GM21825 (cell line): Measurements from ENCODE around the gene LTBP1.

Source experiments
- ATAC-seq: cut with Tn5 transposase; IDR thresholded peaks from one replicate; pipeline ENCODE4 v1.9.1; 2021; ENCODE audit warnings: mild to moderate bottlenecking, moderate library complexity; ENCODE audit not compliant: unreplicated experiment

LTBP1 gene

DNA sequence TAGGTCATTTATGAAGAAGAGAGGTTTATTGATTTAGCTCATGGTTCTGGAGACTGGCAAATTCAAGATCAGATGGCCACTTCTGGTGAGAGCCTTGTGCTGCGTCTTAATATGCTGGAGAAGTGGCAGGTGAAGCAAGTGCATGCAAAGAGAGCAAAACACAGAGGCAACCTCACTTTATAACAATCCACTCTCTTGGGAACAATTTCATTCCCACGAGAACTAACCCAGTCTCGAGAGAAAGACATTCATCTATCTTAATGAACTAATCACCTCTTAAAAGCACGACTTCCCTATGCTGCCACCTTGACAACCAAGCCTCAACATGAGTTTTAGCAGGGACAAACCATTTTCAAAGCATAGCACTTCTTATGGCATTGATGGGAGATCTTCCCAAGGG, 343.2 kb downstream of the LTBP1 start:
- ATAC-seq = no peak

DNA sequence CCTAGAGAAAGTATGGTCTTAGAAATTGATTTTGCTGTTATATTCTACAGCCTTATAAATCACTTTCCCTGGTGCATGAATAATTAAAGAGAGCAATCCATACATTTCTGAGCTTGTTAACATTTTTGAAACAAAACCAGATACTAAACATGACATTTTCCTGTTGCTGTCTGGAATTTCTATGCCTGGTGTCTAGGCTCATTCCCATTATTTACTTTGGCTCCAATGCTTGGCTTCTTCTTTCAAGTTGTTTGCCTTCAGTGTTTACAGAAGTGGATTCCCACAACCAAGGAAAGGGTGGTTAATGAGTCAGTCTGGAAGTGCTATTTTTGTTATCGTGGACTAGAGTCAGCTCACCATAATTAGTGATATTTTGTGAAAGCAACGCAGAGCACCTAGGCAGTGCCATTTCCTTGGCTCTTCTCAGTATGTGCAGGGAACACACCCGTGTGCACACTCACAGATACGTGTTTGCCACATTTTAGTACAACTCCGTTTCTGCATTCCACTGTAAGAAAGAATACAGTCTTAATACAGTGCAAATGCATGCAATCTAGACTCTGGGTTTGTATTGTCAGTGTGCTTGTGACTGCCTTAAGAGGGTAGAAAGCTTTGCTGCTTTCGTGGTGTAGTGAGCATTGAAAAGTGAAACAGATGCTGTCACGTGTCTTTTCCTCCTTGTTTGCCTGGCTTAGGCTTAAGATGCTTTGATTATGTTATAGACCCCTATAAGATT, 344.7 kb downstream of the LTBP1 start:
- ATAC-seq = no peak

DNA sequence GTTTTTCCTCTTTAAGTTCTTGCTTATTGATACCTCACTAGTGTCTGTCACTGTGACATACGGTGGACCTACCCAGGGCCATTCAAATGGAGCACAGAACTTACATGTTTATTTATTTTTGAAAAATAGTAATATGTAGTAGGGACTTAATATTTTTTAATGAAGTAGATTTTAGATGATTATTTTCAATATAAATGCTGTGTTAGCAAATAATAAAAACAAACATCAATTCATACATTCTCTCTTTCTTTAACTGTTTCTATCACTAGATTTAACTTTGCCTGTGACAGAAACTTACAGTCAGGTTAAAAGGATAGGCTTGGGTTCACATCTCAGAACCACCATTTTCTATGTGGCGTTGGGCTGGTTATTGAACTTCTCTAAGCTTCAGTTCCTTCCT, 345.3 kb downstream of the LTBP1 start:
- no peak for ATAC-seq

DNA sequence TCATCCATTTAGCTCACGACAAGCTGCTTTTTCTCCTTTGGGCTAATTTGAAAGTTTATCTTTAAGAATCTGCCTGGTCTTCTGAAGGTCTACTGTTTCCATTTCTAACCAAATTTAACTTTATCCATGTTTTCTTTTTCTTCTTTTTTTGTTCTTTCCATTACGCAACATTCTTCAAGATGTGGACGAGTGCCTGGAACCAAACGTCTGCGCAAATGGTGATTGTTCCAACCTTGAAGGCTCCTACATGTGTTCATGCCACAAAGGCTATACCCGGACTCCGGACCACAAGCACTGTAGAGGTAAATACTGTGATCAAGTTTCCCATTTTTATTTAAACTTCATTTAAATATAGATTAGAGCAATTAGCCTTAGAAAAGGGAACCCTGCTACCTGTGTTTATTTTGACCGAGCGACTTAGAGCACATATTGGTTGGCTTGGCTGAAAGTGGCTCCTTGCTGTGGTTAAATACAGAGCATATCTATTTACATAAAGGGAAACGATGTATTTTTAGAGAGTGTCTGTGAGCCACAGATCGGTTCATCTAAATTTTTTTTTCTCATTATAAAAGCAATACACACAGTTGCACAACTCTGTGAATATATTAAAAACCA, 346.3 kb downstream of the LTBP1 start:
- no peak for ATAC-seq

DNA sequence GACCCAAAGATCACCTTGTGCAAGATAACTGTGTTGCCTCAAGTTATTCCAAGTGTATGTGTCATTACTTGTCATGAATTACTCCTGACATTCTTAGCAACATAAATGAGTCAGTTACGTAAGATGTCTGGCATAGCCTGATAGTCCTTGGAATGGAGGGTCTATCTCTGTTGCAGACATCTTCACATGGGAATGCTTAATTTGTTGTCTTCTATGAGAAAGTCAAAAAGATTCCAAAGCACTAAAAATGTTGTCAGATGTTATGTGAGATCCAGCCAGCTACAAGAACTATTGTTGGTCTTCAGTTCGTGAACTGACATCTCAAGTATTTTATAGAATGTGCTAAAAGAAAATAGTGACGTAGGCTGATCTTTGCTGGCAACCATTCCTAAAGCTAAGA, 351.5 kb downstream of the LTBP1 start:
- ATAC-seq = no peak

DNA sequence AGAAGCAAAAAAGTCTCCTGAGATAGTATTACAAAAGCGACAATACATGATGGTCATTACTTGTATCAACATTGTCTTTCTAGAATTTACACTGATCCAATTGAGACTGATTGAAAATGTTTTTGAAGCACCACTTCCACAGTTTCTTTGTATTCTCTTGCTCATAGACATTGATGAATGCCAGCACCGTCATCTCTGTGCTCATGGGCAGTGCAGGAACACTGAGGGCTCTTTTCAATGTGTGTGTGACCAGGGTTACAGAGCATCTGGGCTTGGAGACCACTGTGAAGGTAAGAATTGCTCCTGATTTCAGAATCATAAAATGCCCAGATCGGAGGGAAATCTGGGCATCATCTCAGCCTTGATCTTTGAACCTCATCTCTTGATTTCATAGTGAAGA, 354.6 kb downstream of the LTBP1 start:
- no peak for ATAC-seq

DNA sequence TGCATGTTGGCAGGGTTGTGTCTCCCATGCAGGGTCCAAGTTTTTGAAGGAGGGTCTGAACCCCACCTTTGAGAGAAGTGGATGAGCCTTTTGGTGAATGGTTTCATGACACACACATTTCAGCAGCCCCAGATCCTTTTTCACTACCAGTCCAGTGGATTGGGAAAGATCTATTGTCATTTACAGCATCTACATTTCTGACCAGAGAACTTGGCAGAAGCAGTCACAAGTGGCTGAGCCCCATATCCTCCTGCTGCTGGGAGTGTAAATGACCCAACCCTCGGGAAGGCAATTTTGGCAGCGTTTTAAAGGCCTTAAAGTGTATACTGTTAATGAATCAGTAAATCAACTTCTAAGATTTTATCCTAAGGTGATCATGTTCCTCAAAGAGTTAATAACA, 355.6 kb downstream of the LTBP1 start:
- no peak for ATAC-seq

DNA sequence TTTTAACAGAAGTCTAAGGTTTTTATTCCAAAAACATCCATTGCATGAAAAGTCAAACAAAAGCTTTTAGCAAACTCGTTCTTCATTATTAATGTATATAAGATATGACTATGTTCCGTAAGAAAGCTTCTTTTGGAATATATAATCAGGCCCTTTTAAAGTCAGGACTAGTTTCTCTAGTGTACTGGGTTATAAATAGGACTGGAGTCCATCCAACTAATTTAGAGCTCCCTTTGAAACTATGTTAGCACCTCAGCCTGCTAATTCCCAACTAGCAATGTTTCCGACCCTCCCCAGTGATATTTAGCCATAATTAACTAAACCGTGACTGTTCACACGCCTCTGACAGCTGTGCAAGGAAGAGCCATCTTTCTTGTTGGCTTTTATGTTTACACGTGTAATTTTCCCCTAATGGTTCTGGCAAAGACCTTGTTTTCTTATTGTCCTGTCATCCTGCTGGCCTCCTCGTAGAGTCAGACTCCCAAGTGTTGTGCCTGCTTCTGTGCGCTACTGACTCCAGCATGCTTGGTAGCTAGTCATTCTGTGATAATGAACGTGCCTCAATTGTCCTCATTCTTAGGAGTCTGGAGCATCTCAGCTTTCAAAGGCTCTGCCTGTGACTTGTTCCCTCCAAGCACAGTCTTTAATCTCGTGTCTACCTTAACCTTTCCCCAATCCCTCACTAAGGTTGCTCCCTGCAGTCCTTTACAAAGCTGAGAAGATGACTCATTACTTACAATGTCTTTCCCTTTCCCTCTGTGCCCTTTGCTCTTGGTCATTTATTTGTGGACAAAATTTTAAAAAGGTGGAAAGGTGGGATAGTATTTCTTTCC, 357.5 kb downstream of the LTBP1 start:
- no peak for ATAC-seq

DNA sequence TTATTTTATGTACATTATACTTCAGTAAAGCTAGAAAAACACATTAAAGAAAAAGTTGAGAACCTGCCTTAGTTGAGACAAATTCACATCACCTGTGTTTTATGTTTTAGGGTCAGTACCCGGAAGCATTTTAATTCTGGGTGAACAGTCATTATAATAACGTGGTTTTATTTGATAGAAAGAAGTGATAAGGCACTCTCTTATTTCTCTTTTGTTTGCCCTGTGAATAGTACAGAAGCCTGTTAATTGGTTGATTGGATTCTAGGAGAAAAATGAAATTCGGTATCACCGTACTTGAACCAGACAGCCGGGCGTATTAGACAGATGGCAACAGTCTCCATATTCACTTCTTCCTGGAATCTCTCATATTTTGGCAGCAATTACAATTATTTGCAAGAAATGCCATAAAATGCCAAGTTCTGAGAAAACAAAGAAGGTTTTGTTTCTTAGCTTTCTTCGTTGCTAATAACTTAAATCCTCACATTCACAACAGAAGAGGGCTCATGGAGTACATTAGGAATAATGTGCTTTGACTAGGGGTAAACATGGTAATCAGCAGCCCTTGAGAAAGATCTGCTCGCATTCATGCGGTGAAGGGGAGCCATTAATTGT, 361.0 kb downstream of the LTBP1 start:
- no peak for ATAC-seq

DNA sequence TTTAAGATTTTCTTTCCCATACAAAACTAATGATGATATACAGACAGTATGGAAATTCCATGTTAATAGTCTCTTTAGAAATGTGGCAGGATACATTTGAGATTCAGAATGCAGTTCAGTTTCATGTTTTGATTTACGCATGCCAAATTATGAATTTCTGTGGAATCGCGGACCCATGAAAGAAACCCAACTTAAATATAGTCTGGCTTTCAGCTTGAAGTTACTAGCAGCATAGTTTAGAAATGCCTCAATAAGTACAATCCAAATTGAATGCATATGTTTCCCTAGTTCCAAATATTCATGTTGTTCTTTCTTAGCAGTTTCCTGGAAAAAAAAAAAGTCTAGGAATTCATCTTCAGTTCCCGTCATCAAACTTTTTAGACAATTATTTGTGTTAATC, 365.6 kb downstream of the LTBP1 start:
- ATAC-seq = no peak

DNA sequence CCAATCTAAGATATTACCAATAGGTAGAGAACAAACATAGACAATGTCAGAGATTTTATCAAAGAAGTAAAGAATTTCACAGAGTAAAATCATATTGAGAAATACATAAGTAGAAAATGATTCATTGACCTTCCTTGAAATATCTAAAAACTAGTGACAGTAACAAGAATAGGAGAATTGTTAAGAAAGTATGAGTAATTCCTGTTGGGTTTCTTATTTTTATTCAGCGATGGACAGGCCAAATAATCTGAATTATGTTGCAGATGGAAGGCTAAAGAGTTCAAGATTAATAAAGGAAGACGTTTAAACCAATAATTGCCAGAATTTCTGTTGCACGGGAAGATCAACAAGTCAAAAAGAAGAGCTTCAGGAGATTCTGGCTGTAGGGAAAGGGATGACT, 366.3 kb downstream of the LTBP1 start:
- no peak for ATAC-seq

DNA sequence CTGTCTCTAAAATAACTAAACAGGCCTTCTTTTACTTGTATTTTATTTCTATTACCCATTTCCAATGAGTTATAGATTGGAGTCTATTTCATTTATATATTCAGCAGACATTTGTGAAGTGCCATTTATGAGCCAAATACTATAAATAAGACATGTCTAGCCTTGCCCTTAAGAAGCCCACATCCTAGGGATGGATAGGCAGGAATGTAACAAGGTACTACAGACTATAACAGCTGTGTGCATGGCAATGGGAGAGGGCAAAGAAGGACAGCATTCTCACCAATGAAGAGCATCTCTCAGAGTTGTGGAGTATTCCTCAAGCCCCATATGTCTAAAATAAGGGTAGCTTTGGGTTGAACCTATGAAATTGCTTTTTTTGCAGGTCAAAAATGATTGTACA, 367.8 kb downstream of the LTBP1 start:
- no peak for ATAC-seq

DNA sequence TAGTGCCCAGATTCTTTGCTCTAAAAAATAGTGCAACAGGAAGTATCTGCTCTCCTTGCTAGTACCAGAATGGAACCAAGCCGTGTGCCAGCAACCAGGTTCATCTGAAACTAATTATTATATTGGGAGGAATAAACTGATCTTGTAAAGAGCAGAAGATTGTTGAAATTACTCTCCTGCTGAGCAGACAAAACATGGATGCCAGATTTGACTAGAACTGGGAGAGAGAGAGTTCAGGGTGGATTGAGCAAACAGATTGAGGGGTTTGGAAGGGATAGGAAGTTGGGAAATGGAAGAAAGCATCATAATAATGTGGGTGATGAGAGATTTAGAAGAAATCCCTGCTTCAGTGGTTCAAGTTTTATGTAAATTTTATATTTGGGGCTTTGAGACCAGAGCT, 369.6 kb downstream of the LTBP1 start:
- ATAC-seq = no peak

DNA sequence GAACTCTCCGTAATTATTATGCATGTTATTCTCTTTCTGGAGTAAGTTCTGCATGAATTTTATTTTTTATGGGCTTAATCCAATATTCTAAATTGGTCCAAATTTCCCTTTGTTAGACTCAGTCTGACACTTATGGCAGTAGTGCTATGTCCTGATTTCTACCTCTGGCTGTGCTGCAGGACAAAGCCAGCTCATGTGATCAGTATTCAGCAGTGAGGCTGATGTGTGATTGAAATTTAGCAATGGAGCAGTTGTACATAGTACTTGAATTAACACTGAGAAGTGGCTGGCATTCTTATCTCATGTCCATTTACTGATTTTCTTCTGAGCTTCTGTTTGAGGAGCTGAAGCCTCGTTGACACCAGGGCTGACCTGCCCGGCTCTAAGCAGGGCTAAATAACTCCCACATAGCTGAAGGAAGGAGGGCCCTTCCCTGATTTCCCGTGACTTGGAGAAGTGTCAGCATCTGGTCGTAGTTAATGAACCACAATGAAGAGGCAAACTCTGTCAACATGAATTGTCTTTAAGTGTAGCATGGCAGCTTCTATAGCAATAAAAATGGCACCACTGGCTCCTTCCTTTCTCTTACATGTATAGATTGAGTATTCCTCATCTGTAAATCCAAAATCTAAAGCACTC, 370.7 kb downstream of the LTBP1 start:
- ATAC-seq = no peak

DNA sequence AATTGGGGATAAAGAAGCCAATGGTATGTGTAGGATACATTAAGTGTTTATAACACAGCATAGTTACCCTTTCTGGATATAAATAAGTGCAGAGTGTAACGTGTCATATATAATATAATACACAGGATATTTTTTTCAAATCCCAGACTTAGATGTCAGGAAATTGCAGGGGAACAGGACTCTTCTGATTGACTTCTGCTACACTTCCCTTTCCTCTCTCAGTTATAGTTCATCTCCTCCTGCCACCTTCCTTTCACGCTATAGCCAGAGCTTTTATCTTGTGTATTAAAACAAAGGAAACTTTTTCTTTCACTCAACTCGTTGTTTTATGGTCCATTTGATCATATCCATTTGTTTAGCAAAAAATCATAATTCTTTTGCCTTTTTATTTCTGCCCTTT, 371.7 kb downstream of the LTBP1 start:
- no peak for ATAC-seq

DNA sequence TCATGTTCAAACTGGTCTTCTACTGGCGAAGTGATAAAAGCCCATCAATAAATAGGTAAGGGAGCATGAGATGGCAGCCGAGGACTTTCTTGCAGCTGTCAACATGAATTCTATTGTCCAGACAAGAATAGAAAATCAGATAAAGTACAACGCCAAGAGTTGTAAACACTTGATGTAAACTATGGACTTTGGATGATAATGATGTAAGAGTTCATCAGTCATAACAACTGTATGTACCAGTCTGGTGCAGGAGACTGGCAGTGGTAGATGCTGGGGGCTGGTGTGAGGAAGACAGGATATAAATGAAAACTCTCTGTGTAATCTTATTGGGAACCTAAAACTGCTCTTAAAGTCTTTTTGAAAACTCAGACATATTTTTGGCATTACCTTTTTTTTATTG, 373.8 kb downstream of the LTBP1 start:
- no peak for ATAC-seq

DNA sequence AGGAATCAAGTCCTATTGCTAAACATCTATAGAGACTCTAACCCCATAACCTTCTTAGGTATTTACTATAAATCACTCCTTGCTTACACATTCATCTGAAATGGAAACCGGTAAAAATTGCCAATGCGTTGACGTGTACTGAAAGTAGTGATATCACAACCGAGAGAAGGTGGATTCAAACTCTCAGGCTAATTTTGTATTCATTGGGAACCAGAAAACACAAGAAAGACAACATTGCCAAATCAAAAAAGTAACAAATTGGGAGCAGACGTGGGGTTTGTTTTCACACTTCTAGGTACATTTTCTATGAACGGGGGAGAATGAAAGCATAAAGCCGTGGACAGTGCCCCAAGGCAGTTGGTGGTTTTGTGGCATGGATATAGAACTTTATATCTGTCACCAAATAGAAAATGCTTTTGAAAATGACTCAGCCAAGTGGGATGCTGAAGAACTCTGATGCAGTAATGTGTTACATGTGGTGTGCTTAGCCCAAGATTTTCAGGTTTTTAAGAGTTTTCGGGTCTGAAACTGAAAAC, 374.6 kb downstream of the LTBP1 start:
- no peak for ATAC-seq

DNA sequence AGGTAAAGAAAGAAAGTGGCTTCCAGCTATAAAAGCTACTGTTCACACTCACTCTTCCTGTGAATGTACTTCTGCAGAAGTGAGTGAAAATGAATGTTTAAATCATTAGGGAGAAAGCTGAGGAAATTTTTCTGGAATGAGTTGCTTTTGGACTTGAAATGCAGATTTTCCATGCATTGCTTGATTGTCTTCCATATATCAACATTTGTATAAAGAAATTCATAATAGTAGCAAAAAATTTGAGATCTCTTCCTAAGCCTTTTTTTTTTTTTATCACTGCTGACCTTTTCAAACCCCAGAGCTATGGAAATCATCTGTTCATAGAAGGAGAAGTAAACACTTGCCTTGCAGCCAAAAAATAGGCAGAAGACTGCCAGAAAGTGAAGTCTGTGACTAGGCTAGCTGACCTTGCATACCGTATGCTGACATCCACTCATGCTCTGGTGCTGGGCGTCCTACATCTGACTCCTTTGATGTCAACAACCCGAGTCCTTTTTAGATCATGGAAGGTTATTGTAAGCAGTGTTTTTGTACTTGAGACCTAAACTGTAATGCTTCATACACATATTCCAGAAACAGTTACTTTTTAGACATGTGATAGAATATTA, 375.2 kb downstream of the LTBP1 start:
- ATAC-seq = no peak

DNA sequence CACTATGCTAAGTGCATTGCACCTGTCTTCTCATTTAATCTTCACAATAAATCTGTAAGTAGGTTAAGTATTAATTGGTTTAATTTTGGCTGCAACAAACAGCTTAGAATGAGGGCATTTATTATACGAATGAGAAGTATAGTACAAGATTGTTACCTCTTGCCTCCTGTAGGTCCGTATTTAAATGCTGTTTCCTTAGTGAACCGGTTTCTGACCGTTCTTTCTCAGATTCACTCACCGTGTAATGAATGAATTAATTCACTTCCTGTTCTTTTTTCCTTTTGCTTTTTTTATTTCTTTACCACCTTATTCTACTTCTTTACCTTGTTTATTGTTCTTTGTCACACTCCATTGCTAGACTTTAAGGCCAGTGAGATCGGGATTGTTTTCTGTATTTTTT, 375.9 kb downstream of the LTBP1 start:
- no peak for ATAC-seq

DNA sequence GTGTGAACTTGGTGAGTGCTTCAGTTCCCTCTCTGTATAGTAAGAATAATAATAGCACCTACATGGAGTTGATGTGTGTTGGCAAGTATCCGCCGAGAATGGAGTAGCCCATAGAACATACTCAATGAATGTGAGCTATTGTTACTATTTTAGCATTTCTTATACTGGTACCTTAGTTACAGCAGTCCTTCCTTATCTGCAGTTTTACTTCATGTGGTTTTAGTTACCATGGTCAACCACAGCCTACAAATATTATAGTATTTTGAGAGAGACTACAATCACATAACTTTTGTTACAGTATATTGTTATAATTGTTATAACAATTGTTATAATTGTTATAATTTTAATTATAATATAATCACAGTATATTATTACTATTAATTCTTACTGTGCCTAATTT, 377.2 kb downstream of the LTBP1 start:
- ATAC-seq = no peak

DNA sequence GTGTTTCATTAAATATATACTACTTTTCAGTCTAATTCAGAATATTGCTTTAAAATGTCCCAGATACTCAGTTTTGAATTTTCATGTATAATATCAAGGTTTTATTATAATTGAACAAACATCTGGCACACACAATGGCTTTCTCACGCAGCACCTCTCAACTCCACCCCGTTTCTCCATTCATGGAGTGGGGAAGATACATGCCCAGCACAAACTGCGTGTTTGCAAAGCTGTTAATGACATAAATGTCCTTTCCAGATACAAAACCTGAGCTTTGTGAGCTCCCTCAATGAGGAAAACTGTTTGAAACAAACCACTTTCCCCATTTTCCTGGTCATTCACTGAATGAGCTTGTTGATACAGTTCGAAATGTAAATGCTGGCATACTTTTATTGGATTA, 379.3 kb downstream of the LTBP1 start:
- no peak for ATAC-seq
